Gastroesophageal sphincter (tissue), 4 donors: ENCODE data around the gene KLHL3. TPM values are rescaled to one million over a fixed set of nuclear protein-coding genes. Genes with fewer than 3 reads are reported as not detected.

ENCODE experiments used
- ATAC-seq: fragments of 150-250 bp; one replicate; pipeline ENCODE4 v1.9.1; 2016; ENCODE audit warnings: mild to moderate bottlenecking, moderate library complexity
- H3K27ac ChIP-seq, 4 donors: fragments of 200-600 bp; sonication (generic) in 3 of 4; 1 replicate in 3 of 4; 2 replicates in 1 of 4; pipeline ENCODE4 v1.5.1; 2016 to 2019
- H3K27me3 ChIP-seq: fragments of 200-600 bp; sonication (generic); one replicate; pipeline ENCODE4 v1.5.1; 2019
- H3K36me3 ChIP-seq, 2 donors: fragments of 200-600 bp; sonication (generic); one replicate each; pipeline ENCODE4 v1.5.1; 2019; ENCODE audit warnings: control low read depth in 1 of 2
- H3K4me1 ChIP-seq, 3 donors: fragments of 200-600 bp; sonication (generic); 1 replicate in 2 of 3; 2 replicates in 1 of 3; pipeline ENCODE4 v1.5.1; 2016 to 2019; ENCODE audit warnings: control low read depth in 2 of 3
- H3K4me3 ChIP-seq, 2 donors: fragments of 200-600 bp; sonication (generic); one replicate each; pipeline ENCODE4 v1.5.1; 2019; ENCODE audit warnings: mild to moderate bottlenecking in 1 of 2, moderate library complexity in 1 of 2
- H3K9me3 ChIP-seq, 3 donors: fragments of 200-600 bp; sonication (generic); one replicate each; pipeline ENCODE4 v1.5.1; 2017 to 2019; ENCODE audit warnings: control low read depth in 2 of 3
- EP300 ChIP-seq: sonication (generic); formaldehyde crosslinking; IDR thresholded peaks from one replicate; pipeline ENCODE4 v1.6.1; 2017; ENCODE audit warnings: antibody characterized with exemption, mild to moderate bottlenecking
- POLR2A ChIP-seq, 2 donors: fragments of 450-650 bp; IDR thresholded peaks; one replicate each; pipeline ENCODE4 v1.6.1; 2017; ENCODE audit warnings: antibody characterized with exemption in 2 of 2, mild to moderate bottlenecking in 2 of 2, moderate library complexity in 1 of 2
- POLR2AphosphoS5 ChIP-seq: sonication (generic); formaldehyde crosslinking; IDR thresholded peaks from one replicate; pipeline ENCODE4 v1.6.1; 2017; ENCODE audit warnings: antibody characterized with exemption
- WGBS, 2 donors: methylation state at CpG; one replicate each; pipeline ENCODE4 v1.1.5; 2018; ENCODE audit warnings: low coverage in 1 of 2; 5-methylcytosine and 5-hydroxymethylcytosine counted together
- total RNA-seq, 4 donors: library from RNA; depleted of rRNA; stranded (reverse); fragments of >200 nt; gene quantifications; one replicate each; pipeline ENCODE4 v1.1.0, GENCODE V29; 2016
- TF ChIP-seq, protein P1 (sequence below), 4 experiments: fragments of 200-600 bp in 2 of 4; fragments of 450-650 bp in 2 of 4; sonication (generic) in 1 of 4; IDR thresholded peaks; one replicate each; pipeline ENCODE4 v1.5.1; 2017 to 2019; ENCODE audit warnings: antibody characterized with exemption in 4 of 4, mild to moderate bottlenecking in 2 of 4, moderate library complexity in 2 of 4

Gene KLHL3
- total RNA-seq, 4 donors from 2014 or later: 2.3 to 6.9 (median 5.4) TPM

DNA sequence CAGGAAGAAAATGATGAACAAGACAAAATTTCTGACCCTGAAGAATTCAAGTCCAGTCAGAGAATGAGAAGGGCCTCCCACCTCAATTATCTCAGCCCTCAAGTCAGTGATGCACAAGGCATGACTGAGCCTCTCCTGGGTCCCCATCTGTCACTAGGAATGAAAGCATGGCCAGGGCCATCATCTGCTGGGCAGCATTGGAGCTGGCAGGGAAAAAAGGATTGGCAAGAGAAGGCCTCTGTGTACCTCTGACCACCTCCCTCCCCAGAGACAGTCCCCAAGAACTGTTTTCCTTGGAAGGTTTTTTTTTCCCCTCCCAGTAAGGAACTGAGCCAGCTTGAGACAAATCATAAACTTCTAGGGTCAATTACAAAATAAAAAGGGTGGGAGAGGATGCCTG is 76.7 kb downstream of the KLHL3 start:
- H3K27me3 ChIP-seq: no peaks in the 10 kb centered on the region
- H3K4me3 ChIP-seq: no peak overlapping the region
- H3K36me3 ChIP-seq: peaks cover 0 to 20% of the 10 kb centered on the region in 2 donors
- H3K27ac ChIP-seq: no peak overlapping the region
- no peak for ATAC-seq
- no peaks in the 10 kb centered on the region for H3K9me3 ChIP-seq
- H3K4me1 ChIP-seq: no peaks in the 10 kb centered on the region
- TF ChIP-seq, protein P1, sequence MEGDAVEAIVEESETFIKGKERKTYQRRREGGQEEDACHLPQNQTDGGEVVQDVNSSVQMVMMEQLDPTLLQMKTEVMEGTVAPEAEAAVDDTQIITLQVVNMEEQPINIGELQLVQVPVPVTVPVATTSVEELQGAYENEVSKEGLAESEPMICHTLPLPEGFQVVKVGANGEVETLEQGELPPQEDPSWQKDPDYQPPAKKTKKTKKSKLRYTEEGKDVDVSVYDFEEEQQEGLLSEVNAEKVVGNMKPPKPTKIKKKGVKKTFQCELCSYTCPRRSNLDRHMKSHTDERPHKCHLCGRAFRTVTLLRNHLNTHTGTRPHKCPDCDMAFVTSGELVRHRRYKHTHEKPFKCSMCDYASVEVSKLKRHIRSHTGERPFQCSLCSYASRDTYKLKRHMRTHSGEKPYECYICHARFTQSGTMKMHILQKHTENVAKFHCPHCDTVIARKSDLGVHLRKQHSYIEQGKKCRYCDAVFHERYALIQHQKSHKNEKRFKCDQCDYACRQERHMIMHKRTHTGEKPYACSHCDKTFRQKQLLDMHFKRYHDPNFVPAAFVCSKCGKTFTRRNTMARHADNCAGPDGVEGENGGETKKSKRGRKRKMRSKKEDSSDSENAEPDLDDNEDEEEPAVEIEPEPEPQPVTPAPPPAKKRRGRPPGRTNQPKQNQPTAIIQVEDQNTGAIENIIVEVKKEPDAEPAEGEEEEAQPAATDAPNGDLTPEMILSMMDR (IDR thresholded peaks at IDR 0.05): no peak
- TF ChIP-seq POLR2A (IDR thresholded peaks at IDR 0.05): no peak

DNA sequence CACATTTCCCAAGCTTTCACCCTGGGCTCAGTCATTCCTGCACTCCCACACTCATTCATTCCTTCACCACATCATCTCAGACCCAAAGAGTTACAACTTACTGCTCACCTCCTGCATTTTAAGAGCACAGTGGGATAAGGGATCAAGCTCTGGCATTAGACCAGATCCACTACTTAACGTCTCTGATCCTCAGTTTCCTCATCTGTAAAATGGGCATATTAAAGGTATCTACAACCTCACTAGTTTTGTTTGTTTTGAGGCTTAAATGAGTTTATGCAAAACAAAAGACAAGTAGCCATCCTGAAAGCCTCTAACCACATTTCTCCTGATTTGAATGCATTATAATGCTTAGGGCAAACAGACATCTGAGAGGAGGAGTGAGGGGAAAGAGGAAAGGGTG is 77.6 kb downstream of the KLHL3 start:
- no peaks in the 10 kb centered on the region for H3K27me3 ChIP-seq
- WGBS, 2 donors: 83 to 94% methylated on average over 1 of the region's 1 CpG

DNA sequence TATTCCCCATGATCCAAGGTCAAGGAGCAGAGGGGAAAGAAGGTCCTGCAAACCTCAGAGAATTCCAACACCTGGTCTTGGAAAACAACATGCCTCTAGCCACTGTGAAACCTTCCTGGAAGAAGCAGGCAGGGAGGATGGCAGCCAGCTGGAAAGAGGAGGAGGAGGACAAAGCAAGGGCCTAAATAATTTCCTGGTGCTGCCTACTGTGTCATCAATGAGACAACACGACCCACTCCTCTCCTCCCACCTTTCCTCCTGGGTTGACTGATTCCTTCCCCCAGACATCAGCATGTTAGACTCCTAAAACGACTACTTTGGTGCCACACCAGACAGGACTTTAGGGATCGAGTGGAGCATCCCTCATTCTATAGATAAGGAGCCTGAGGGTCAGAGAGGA is 78.8 kb downstream of the KLHL3 start:
- no peak for ATAC-seq
- no peak overlapping the region for H3K4me3 ChIP-seq
- no peaks in the 10 kb centered on the region for H3K4me1 ChIP-seq
- no peak for TF ChIP-seq POLR2A (IDR thresholded peaks at IDR 0.05)
- TF ChIP-seq, protein P1 (IDR thresholded peaks at IDR 0.05): no peak
- no peak for TF ChIP-seq POLR2AphosphoS5
- no peak for TF ChIP-seq EP300
- WGBS, 2 donors: 49 to 50% methylated on average over 3 of the region's 3 CpGs
- no peak overlapping the region for H3K27ac ChIP-seq
- H3K36me3 ChIP-seq: peaks cover 0 to 20% of the 10 kb centered on the region in 2 donors
- no peaks in the 10 kb centered on the region for H3K9me3 ChIP-seq
- H3K27me3 ChIP-seq: no peaks in the 10 kb centered on the region

More for the DNA sequence above, 77.6 kb downstream of the KLHL3 start:
- Histone ChIP-seq H3K36me3 (peaks cover 0 to 20% of the 10 kb centered on the region in 2 donors), H3K4me1 (no peaks in the 10 kb centered on the region), H3K27ac (no peak overlapping the region), H3K4me3 (no peak overlapping the region), H3K9me3 (no peaks in the 10 kb centered on the region)
- TF ChIP-seq POLR2AphosphoS5 (no peak), POLR2A (IDR thresholded peaks at IDR 0.05) (no peak), EP300 (no peak)
- TF ChIP-seq, protein P1 (IDR thresholded peaks at IDR 0.05): no peak
- no peak for ATAC-seq

GRCh38 chr5:137656558-137656957 is 79.3 kb downstream of the KLHL3 start:
- H3K27me3 ChIP-seq: no peaks in the 10 kb centered on the region
- no peak for ATAC-seq
- WGBS, 2 donors: 92 to 93% methylated on average over 2 of the region's 2 CpGs

GRCh38 chr5:137651022-137651421 is 84.9 kb downstream of the KLHL3 start:
- H3K4me3 ChIP-seq: no peak overlapping the region
- no peak for TF ChIP-seq POLR2A (IDR thresholded peaks at IDR 0.05)
- TF ChIP-seq EP300: no peak
- TF ChIP-seq, protein P1 (IDR thresholded peaks at IDR 0.05): no peak
- TF ChIP-seq POLR2AphosphoS5: no peak
- peaks cover 0 to 12% of the 10 kb centered on the region in 2 donors for H3K36me3 ChIP-seq
- WGBS, 2 donors: 69 to 72% methylated on average over 3 of the region's 3 CpGs
- H3K4me1 ChIP-seq: peaks cover 0 to 10% (median 0%) of the 10 kb centered on the region in 3 donors
- H3K27me3 ChIP-seq: no peaks in the 10 kb centered on the region
- no peak for ATAC-seq
- no peak overlapping the region for H3K27ac ChIP-seq
- no peaks in the 10 kb centered on the region for H3K9me3 ChIP-seq

More at GRCh38 chr5:137656558-137656957, 79.3 kb downstream of the KLHL3 start:
- H3K4me1 ChIP-seq: no peaks in the 10 kb centered on the region
- peaks cover 0 to 20% of the 10 kb centered on the region in 2 donors for H3K36me3 ChIP-seq
- H3K4me3 ChIP-seq: no peak overlapping the region
- no peaks in the 10 kb centered on the region for H3K9me3 ChIP-seq
- TF ChIP-seq, protein P1 (IDR thresholded peaks at IDR 0.05): no peak
- TF ChIP-seq POLR2A (IDR thresholded peaks at IDR 0.05) (no peak), EP300 (no peak), POLR2AphosphoS5 (no peak)
- H3K27ac ChIP-seq: no peak overlapping the region
